Naive B cell (primary cell): ENCODE measurements around the gene EIF1AX. TPM values are rescaled to one million over a fixed set of nuclear protein-coding genes. Genes with fewer than 3 reads are reported as not detected.
A peak's percentile ranks its signal among the peaks of the same experiment; 100 is the strongest.

Source experiments
- ATAC-seq, 2 donors: fragments of 150-1000 bp; cut with Tn5 transposase; 2 replicates each; pipeline ENCODE4 v1.10.0; 2021; ENCODE audit warnings: low read depth in 2 of 2, mild to moderate bottlenecking in 2 of 2, moderate library complexity in 2 of 2
- DNase-seq: peaks from one replicate; pipeline ENCODE4 v3.0.0; 2022
- H3K27ac Mint-ChIP-seq, 6 donors: one replicate each; pipeline ENCODE4 v1.8.0; 2020 to 2022; ENCODE audit warnings: mild to moderate bottlenecking in 6 of 6, mixed read lengths in 6 of 6, moderate library complexity in 5 of 6, inconsistent platforms in 2 of 6
- H3K27me3 Mint-ChIP-seq, 3 donors: one replicate each; pipeline ENCODE4 v1.8.0; 2021 to 2022; ENCODE audit warnings: mixed read lengths in 3 of 3, mild to moderate bottlenecking in 1 of 3
- H3K36me3 Mint-ChIP-seq, 2 donors: one replicate each; pipeline ENCODE4 v1.8.0; 2020 to 2022; ENCODE audit warnings: mixed read lengths in 2 of 2, inconsistent platforms in 1 of 2, mild to moderate bottlenecking in 1 of 2
- H3K4me1 Mint-ChIP-seq, 3 donors: one replicate each; pipeline ENCODE4 v1.8.0; 2020 to 2022; ENCODE audit warnings: mixed read lengths in 3 of 3, inconsistent platforms in 1 of 3, mild to moderate bottlenecking in 1 of 3, moderate library complexity in 1 of 3
- H3K4me3 Mint-ChIP-seq, 8 donors: one replicate each; pipeline ENCODE4 v1.8.0; 2020 to 2022; ENCODE audit warnings: mild to moderate bottlenecking in 8 of 8, mixed read lengths in 8 of 8, moderate library complexity in 8 of 8, inconsistent platforms in 2 of 8
- H3K9me3 Mint-ChIP-seq, 7 donors: one replicate each; pipeline ENCODE4 v1.8.0; 2020 to 2022; ENCODE audit warnings: mixed read lengths in 7 of 7, mild to moderate bottlenecking in 5 of 7, inconsistent platforms in 2 of 7, moderate library complexity in 1 of 7
- polyA plus RNA-seq, 6 donors: library from polyadenylated mRNA; unstranded; fragments of 300-500 nt; fragmentation: Illumina TruSeq; gene quantifications; one replicate each; pipeline ENCODE4 v1.2.3, GENCODE V29; 2021; ENCODE audit warnings: low read depth in 6 of 6

EIF1AX gene
- polyA plus RNA-seq, 6 donors from 2014 or later = 60.6 to 98.0 (median 79.8) TPM

DNA sequence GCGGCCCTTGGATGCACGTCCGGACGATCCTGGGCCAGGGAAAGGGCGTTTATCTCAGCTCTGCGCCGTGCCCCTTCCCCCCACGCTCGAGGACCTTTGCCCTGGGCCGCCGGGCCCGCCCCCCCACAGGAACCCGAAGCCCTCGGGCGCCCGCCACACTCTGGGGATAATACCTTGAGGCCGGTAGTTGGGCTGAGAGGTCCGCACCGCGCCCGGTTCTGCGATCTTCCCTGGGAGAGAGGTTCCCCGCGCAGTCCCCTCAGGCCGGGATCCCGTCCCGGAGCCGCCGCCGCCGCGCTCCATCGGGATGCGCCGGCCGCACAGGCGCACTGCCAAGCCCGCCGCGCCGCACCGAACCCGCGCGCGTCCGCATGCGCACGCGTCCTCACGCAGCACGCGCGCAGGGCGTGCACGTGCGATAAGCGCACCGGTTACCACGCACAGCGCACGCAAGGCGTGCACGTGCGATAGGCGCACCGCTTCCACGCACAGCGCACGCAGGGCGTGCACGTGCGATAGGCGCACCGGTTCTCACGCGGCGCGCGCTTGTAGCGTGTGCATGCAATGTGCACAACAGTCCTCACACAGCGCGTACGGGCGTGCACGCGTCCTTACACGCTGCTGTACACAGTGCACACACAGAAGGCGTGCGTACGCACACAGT lies 24.9 kb downstream of the EIF1AX start, which contains the start of gene MAP7D2:
Gene MAP7D2, minus strand, starts transcription at position 331 of the 664 bp plus-strand sequence. Its CDS starts 28 bp downstream, at position 303.
- Mint-ChIP-seq H3K27me3 (peaks cover 14 to 25% (median 24%) of the 10 kb centered on the region in 3 donors), H3K4me1 (peaks cover 0 to 3% (median 3%) of the 10 kb centered on the region in 3 donors), H3K9me3 (no peaks in the 10 kb centered on the region), H3K4me3 (peak within 1 kb of the TSS in 7 of 8 donors; percentile 44 to 86 (median 63)), H3K36me3 (peaks cover 0 to 4% of the 10 kb centered on the region in 2 donors), H3K27ac (peak within 1 kb of the TSS in 1 of 6 donors; percentile 74)
- DNase-seq (no peak), ATAC-seq (no peak)

DNA sequence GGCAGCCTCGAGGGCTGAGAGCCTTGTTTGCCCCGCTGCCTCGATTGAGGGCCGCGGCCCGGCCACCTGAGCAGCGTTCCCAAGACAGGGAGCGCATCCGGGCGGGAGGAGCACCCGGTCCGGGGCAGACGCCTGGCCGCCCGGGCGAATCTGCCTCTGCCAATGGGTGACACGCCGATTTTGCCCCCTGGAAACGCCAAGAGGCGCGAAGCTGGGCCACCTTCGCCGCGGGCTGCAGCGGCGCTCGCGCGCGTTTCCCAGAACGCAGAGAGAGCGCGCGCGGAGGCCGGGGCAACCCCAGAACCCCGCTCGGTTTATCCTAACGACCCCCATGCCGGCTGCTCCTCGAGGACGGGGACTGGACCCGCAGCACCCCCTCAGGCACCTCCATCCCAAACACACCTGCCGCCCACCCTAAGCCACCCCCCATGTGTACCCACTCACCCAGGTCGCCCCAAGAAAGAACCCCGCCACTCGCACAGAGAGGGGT lies 25.5 kb downstream of the EIF1AX start:
- Mint-ChIP-seq H3K4me1 (peaks cover 0 to 3% (median 3%) of the 10 kb centered on the region in 3 donors), H3K27me3 (peaks cover 14 to 25% (median 24%) of the 10 kb centered on the region in 3 donors), H3K4me3 (peak overlapping the region in 6 of 8 donors; percentile 44 to 86 (median 64)), H3K36me3 (peaks cover 0 to 4% of the 10 kb centered on the region in 2 donors), H3K9me3 (no peaks in the 10 kb centered on the region), H3K27ac (peak overlapping the region in 1 of 6 donors; percentile 74)
- DNase-seq = no peak
- ATAC-seq = no peak

GRCh38 chrX:20112022-20112774 lies 29.4 kb downstream of the EIF1AX start:
- Mint-ChIP-seq H3K4me3 (no peak overlapping the region), H3K36me3 (peaks cover 0 to 4% of the 10 kb centered on the region in 2 donors), H3K4me1 (peaks cover 0 to 3% (median 0%) of the 10 kb centered on the region in 3 donors), H3K27ac (no peak overlapping the region), H3K9me3 (no peaks in the 10 kb centered on the region), H3K27me3 (peaks cover 14 to 25% (median 24%) of the 10 kb centered on the region in 3 donors)
- ATAC-seq (no peak), DNase-seq (no peak)

- peaks cover 0 to 3% (median 0%) of the 10 kb centered on the region in 3 donors for H3K4me1 Mint-ChIP-seq
Measured at GRCh38 chrX:20111271-20111670, 30.4 kb downstream of the EIF1AX start.

GRCh38 chrX:20101934-20102581 lies 39.6 kb downstream of the EIF1AX start:
- no peak for DNase-seq
- H3K27me3 Mint-ChIP-seq = no peaks in the 10 kb centered on the region
- H3K36me3 Mint-ChIP-seq = peaks cover 8% of the 10 kb centered on the region in 2 donors
- no peak overlapping the region for H3K27ac Mint-ChIP-seq
- peaks cover 0 to 4% (median 0%) of the 10 kb centered on the region in 7 donors for H3K9me3 Mint-ChIP-seq
- no peak overlapping the region for H3K4me3 Mint-ChIP-seq
- ATAC-seq = no peak
- H3K4me1 Mint-ChIP-seq = peaks cover 0 to 6% (median 0%) of the 10 kb centered on the region in 3 donors

More at GRCh38 chrX:20111271-20111670, 30.4 kb downstream of the EIF1AX start:
- Mint-ChIP-seq H3K4me3 (no peak overlapping the region), H3K27me3 (peaks cover 14 to 24% (median 23%) of the 10 kb centered on the region in 3 donors), H3K36me3 (peaks cover 0 to 12% of the 10 kb centered on the region in 2 donors), H3K27ac (no peak overlapping the region), H3K9me3 (no peaks in the 10 kb centered on the region)
- ATAC-seq (no peak), DNase-seq (no peak)

GRCh38 chrX:20091499-20091898 lies 50.1 kb downstream of the EIF1AX start:
- no peak for DNase-seq
- H3K27me3 Mint-ChIP-seq = peaks cover 0 to 12% (median 0%) of the 10 kb centered on the region in 3 donors
- no peak for ATAC-seq
- no peaks in the 10 kb centered on the region for H3K9me3 Mint-ChIP-seq
- no peak overlapping the region for H3K27ac Mint-ChIP-seq
- no peak overlapping the region for H3K4me3 Mint-ChIP-seq
- no peaks in the 10 kb centered on the region for H3K36me3 Mint-ChIP-seq
- no peaks in the 10 kb centered on the region for H3K4me1 Mint-ChIP-seq

- no peaks in the 10 kb centered on the region for H3K9me3 Mint-ChIP-seq
Measured at GRCh38 chrX:20089845-20090244, 51.8 kb downstream of the EIF1AX start.

GRCh38 chrX:20080277-20080676 lies 61.4 kb downstream of the EIF1AX start:
- no peak overlapping the region for H3K4me3 Mint-ChIP-seq
- peaks cover 0 to 3% (median 2%) of the 10 kb centered on the region in 3 donors for H3K4me1 Mint-ChIP-seq
- ATAC-seq = no peak

More at GRCh38 chrX:20089845-20090244, 51.8 kb downstream of the EIF1AX start:
- no peak for ATAC-seq
- no peak for DNase-seq
- peaks cover 0 to 12% (median 0%) of the 10 kb centered on the region in 3 donors for H3K27me3 Mint-ChIP-seq
- H3K27ac Mint-ChIP-seq = no peak overlapping the region
- peak overlapping the region in 1 of 8 donors; percentile 66 for H3K4me3 Mint-ChIP-seq
- no peaks in the 10 kb centered on the region for H3K36me3 Mint-ChIP-seq
- no peaks in the 10 kb centered on the region for H3K4me1 Mint-ChIP-seq

More at GRCh38 chrX:20080277-20080676, 61.4 kb downstream of the EIF1AX start:
- DNase-seq = no peak
- Mint-ChIP-seq H3K36me3 (no peaks in the 10 kb centered on the region), H3K9me3 (no peaks in the 10 kb centered on the region), H3K27ac (no peak overlapping the region), H3K27me3 (peaks cover 0 to 5% (median 0%) of the 10 kb centered on the region in 3 donors)

Other genes with a start within 250 kb of the EIF1AX start
- gene BCLAF3, start 150.8 kb downstream of the EIF1AX start, polyA plus RNA-seq = 1 to 10 TPM; 2.7 to 4.8 (median 4.0) TPM
- gene MAP7D2, start 24.9 kb downstream of the EIF1AX start, polyA plus RNA-seq = under 1 TPM in 2 of 6 donors, not detected in 4; 0.17 to 0.21 TPM
- gene RPS6KA3, start 125.1 kb upstream of the EIF1AX start, polyA plus RNA-seq = 10 to 100 TPM; 12.2 to 36.8 (median 25.3) TPM